Measurements from ENCODE around the gene FAM200C.

The FAM200C gene

DNA sequence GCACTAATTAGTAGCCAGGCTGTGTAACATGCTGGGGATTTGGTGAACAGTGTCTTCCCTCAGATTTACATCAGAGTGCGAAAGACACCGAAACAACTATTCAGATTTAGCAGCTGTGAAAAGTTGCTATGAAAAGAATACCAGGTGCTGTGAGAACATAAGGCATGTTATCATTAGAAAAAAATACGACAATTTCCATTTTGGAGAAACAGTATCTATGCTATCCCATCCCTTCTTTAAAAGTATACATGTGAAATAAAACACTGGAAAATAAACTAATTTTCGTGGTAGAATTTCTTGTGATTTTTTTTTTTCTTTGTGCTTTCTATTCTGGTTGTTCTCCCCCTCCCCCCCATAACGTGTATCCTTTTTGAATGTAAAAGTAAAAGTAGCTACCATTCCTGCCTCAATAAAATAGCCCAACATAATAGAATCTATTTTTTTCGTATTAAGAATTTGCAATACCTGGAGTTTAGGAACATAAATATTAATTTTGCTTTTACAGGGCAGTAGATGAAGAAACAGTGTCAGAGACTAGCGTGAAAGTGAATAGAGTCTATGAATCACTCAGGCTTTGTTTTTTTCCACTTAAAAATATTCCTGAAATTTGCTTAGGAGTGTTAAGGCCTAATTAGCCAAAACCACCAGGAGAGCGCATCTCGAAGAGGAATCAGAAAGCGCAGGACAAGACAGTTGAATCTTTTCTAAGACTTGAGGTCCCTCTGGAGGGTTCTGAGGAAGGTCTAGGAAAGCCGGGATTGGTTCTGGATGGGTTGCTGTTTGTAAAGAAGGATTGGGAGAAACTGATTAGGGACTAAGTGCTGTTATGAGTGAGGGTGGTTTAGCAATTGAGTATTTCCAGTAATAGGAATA lies 19.8 kb upstream of the FAM200C start:
- DNase-seq, result no peak

DNA sequence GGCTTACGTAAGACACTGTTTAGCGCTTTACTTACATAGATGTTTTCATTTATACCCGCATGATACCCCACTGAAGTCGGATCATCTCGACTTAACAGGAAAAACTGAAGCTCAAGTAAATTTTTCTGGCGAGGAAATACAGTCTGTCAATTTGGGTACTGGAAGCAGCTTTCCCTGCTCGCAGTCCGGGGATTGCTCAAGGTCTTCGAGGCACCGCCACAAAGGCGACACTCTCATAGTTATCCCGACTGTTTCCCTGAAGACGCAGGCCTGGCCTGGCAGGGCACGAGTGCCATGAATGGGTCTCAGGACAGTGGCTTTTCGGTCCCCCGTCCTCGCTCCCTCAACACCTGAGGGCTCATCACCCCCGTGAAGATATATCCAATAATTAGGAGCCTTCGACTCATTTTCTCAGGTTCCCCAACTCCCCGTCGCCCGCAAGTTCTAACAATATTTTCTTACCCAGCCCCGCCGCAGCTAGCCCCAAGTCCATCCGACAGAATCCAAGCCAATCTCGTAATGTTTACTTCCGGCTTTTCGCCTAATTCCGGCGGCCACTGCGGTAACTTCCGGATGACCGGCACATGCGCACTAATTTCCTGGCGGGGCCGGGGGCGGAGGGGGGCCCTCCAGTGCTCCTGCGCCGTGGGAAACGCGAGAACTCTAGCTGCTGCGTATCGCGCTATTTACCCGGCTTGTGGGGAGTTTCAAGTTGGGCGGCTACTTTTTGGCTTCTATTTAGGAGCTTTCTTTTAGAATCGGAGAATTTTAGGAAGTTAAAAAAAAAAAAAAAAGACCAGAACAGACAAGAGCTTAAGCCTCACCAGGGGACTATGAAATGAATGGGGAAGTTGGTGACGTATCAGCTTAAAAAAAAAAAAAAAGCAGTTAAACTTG lies 19.0 kb upstream of the FAM200C start, which contains the start of gene SLU7:
TSS of gene SLU7 (minus strand) at position 521 of the 897 bp plus-strand sequence. CDS start 3,787 bp downstream, outside the sequence.
- DNase-seq, result peak; percentile 81

DNA sequence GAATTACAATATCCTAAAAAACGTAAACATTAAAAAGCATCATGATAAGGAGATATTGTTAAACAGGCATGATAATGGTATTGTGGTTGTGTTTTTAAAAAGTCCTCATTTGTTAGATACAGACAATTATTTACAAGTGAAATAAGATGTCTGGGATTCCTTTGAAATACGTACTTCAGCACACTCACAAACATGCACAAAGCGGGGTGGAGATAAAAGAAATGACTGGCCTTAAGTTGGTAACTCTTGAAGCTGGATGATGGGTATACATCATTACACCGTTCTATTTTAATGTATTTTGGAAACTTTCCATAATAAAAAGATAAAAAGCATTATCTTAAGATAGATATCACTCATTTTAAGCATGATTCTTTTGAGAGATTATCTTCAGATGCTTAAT lies 1.0 kb downstream of the FAM200C start:
- DNase-seq, result no peak

DNA sequence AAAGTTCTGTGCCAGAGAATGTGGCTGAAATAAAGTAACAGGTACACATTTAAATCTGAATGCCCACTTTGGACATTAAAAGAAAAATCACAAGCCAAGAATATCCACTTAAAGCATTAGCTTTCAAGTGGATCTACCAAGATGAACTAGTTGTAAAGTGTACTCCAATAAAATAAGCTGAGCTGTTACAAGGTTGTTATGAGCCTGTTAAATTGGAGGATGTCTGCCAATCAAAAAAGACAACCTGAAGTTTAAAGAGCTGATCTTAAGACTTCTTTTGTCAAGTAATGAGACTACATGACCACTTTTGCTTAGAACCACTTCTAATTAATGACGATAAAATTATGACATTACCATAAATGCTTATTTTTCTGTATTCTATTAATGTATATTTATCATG lies 2.4 kb downstream of the FAM200C start:
- DNase-seq, result no peak

DNA sequence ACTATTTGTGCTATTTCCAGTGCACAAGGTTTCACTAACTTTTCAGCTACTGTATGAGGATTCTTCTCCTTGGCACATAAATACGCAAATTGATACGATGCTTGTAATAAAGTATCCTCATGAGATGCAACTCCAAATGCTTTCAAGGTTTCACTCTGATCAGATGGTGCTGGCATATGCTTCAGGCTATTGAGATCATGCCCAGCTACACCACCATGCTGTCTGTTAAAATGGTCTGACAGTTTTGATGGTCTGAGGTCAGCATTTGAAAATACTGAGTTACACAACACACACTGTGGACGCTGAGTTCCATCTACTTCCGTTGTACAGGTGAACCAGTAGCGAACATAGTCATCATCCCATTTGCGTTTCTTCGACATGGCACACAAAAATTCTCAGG lies 4.7 kb downstream of the FAM200C start:
- DNase-seq, result no peak

DNA sequence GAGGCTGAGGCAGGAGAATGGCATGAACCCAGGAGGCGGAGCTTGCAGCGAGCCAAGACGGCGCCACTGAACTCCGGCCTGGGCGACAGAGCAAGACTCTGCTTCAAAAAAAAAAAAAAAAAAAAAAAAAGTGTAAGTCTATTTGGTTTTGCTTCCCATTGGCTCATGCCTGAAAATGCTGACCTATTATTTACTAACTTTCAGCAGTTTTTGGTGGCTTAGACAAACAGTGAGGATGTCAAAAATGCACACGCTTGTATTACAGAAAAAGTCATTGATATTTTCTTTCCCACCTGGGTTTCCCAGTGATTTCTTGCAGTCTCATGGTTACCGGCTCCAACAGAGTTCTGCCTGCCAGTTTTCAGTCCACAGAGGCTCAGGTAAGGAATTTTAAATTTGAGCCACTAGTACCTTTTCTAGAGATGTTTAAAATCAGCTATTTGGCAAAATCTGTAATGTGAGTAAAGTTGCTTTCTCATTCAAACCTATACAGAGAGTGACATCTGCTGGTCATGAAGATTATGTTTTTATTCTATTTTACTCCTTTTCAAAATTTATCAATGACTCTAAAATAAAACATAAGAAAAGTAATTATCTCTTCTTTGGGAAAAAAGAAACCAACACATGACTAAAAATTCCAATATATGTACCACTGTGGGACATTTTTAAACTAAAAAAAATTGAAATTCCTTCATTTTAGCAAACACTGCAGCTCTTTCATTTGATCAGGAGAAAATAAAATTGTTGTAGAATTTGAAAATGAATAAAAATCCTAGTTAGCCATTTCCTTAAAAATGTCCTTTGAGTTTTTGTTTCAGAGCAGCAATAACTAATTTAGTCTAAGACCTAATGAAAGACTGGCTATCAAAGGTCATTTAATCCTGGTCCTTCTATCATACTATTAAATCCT lies 8.8 kb downstream of the FAM200C start:
- DNase-seq, result no peak

DNA sequence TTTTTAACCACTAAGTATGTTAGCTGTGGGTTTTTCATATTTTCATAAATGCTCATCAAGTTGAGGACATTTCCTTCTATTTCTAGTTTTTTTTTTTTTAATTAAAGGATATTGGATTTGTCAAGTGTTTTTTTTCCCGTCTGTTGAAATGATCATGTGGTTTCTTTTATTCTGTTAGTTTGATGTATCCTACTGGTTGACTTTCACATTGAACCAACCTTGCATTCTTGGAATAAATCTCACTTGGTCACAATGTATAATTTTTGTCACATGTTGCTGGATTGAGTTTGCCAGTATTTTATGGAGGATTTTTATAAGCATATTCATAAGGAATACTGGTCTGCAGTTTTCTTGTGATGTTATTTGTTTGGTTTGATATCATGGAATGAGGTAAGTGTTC lies 12.4 kb downstream of the FAM200C start:
- DNase-seq, result no peak

DNA sequence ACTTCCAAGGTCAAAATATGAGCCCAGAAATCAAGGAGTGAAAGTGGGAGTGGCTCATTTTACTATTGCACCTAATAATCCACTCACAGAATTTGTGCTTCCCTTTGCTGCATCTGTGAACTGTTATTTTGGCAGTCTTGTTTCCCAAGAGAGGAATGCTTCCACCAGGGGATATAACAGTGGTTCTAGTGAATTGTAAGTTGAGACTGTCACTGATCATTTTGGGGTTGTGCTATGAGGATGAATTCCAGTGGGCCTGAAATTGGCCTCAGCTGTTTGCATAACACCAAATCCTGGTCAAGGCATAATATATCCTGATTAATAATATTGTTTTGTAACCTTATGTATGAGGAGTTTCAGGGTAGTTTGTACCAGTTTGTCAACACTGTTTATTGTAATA lies 14.4 kb downstream of the FAM200C start:
- no peak for DNase-seq

DNA sequence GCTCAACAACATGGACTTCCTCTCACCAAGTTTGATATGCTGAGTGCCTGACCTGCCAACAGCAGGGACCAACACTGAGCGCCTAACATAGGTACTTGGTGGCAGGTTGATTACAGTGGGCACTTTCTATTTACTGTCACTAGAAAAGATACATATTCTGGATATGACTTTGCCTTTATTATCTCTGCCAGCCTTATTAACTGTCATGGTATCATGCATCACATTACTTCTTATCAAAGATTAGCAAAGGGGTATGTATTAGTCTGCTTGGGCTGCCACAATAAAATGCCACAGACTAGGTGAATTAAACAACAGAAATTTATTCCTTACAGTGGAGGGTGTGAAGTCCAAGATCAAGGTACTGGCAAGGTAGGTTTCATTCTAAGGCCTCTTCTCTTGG lies 15.2 kb downstream of the FAM200C start:
- no peak for DNase-seq

DNA sequence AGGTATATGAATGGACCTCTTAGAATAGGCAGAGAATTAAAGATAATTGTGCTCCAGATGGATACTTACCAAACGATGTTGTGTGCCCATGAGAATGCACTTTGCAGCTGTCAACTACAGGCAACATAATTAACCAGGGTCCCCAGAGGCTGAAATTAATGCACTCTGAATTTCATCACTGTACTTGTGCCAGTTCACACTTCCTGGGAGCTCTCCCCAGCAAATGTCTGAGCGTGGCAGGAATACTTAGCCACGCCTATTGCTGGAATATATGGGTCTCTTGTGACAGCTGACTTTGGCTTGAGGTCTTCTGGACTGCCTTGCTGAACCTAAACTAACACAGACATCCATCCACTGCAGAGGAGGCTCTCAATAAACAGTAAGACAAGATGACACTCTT lies 17.5 kb downstream of the FAM200C start:
- DNase-seq, result no peak

DNA sequence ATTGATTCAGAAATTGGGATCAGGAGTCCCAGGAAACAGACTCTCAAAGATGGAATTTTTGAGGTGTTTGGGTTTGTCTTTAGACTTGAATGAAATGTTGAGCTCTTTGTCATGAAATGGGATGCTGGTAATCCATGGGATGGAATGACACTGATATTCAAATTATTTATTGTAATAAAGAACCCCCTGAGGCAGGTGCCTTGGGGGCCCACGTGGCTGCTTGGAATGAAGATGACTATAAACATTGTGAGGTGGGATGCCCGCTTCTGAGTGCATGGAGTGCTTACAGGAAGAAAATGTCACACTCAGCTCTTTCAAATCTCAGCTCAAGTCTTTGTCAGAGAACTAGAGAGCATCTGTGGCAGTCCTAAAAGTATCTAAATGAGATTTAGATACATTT lies 19.8 kb downstream of the FAM200C start:
- no peak for DNase-seq

DNA sequence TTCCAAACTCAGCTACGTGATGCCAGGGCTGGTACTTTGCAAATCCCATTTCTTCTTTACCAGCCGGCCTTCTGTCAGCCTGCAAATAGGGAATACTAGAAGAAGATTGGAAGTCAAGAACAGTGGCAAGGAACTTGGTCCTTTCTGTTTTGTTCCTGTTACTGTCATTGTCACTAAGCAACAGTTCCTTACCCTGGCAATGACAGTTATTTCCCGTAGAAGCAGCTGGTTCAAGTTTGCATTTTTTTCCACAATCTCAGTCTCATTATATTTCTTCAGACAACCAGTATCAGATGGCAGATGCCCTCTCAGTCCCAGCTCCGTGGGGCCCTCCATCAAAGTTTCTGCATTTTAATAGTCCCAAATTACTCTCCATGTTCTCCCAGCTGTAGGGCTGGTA lies 20.3 kb downstream of the FAM200C start:
- no peak for DNase-seq

DNA sequence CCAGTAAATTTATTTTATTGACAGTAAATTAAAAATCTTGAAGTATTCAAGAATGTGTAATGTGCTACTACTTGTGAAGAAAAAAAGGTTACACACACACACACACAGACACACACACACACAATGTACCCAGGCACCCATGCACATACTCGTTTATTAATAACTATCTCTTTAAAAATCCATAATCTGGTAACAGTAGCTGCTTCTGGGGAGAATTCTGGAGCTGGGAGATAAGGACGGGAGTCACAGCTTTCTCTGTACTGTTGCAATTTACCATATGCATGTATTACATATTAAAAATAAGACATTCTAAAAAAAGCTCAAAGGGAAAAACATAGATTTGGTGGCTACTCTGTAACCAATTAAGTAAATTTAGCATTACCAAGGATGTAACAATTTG lies 21.5 kb downstream of the FAM200C start:
- no peak for DNase-seq

DNA sequence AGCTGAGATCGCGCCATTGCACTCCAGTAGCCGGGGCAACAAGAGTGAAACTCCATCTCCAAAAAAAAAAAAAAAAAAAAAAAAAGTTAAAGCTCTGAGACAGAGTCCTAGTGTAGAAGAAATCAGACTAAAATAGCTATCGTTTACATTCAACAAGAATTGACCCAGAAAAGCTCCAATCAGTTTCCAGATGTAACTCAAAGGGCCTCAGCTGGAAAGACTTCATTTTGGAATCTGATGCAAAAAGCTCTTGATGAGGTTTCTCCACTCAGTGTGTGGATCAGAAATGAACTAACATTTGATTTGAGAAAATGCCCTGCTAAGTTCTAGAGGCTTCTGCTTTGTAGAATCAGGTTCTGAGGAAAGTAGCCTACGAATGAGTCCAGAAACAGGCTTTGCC lies 22.2 kb downstream of the FAM200C start:
- DNase-seq, result no peak

DNA sequence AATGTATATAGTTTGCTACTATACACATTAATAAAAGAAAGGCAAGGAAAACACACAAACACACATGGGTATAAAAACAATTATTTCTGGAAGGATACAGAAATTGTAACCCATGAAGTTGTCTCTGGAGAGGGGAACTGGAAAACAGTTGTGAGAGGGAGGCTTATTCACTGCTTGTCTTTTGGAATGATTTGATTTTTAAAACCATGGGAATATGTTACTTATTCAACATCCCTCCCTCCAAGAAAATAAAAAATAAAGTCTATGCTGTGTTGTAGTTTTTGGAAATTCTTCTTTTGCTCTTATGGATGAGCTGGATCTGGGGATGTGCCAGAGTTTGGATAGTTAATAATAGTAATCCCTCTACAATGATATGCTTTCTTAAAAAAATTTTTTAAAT lies 23.4 kb downstream of the FAM200C start:
- DNase-seq, result no peak

DNA sequence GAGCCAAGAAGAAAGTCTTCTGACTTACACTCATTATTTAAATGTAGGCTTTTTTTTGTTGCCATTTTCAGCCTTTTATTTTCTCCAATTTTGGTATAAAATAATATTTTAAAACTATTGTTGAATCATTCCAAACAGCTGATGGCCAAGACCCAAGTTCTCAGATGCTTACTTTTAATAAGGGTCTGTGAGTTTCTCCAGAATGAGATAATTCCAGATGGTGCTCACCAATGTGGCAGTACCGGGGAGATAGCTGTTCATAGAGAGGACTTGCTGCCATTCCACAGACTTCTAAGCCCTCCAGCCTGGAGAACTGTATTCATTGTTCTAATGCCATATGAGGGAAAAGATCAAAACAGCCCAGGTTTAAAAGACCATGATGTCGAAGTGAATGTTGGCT lies 24.2 kb downstream of the FAM200C start:
- no peak for DNase-seq

DNA sequence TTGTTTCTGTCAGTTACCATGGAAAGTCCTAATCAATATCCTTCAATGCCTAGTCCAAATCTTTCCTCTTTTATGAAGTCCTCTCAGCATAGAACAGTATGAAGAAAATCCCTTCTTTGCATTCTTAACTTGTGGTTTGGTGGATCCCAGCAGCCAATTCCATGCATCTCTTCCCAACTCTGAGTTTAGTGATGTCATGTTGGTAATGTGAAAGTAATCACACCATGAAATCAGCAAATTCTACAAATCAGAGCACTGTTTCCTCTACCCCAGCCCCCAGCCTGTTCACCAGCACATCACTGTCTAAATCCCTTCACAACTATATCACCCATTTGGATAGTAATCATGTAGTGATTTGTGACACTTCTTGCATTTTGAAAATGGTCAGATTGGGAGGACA lies 24.7 kb downstream of the FAM200C start:
- DNase-seq, result no peak

DNA sequence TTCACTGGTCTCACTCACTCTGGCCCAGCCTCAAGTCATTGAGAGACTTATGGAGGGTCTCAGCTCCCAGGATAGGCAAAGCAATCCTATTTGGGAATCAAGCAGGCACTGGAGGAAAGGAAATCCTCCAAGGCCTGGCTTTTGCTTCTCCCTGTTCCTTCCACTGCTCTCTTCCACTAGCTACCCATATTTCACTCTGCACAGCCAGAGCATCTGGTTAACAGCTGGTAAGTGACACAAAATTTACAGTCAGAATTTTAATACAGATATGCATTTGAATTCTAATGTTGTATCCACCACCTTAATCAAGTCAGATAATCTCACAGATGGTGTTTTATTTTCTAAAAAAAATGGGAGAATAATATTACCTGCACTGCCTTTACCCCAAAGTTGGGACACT lies 28.6 kb downstream of the FAM200C start:
- no peak for DNase-seq

DNA sequence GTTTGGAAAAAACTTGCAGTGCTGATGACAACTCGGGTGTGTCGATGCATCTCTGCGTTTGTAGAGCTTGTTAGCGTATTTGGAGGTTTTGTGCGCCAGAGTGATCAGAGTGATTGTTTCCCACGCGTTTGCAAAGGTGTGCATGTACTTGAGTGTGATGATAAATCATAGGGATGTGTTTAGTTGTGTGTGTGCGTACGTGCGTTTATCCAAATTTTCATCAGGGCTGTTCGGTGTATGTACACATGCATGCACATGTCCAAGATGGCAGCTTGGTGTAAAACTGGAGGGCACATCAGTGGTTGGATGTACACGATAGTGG lies 29.2 kb downstream of the FAM200C start:
- no peak for DNase-seq

DNA sequence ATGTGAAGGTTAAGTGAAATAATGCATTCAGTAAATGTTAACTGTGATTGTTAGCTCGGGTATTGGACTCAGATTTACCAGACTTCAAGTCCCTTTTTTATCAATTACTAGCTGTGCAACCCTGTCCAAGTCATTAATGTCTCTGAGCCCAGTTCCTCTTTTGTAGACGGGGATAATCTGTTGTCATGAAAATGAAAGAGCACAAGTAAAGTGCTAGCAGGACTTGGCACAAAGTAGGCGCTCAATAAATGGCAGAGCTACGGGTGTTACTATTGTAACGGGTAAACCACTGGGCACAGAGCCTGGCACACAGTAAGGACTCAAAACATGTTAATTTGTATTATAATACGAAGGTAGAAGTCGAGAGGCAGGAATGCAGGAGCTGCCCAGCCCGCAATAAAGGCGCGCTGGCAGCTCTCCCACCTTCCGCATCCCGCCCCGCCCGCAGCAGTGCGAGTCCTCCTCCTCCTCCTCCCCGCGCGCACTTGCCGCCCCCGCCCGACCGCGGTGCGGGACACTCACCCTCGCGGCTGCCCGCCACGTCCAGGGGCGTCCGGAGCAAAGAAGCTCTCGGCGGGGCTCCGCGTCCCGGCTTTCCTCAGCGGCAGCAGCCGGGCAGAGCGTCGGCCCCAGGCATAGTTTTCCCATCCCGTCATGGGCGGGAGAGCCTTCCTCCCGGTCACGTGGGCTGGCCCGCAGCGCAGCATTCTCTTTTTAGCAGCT lies 29.7 kb downstream of the FAM200C start, which contains the start of gene C1QTNF2:
TSS of gene C1QTNF2 (minus strand) at position 637 of the 723 bp plus-strand sequence. CDS start 15,615 bp downstream, outside the sequence.
- DNase-seq, result peak; percentile 19

DNA sequence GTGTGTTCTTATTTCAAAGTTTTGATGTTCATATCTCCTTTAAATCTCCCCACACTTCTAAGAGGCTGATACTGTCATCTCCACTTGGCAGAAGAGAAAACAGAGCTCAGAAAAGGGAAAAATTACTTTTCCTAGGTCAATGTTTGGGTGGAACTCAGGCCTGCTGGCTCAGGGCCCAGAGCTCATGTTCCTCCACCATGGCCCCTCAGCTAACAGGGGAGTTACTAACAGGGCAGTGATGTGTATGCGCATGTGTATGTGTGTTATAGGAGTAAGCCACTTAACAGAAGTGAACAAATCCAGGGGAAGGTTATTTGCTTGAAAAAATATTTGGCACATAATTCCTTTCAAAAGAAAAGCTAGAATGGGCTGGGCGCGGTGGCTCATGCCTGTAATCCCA lies 32.0 kb downstream of the FAM200C start:
- no peak for DNase-seq

DNA sequence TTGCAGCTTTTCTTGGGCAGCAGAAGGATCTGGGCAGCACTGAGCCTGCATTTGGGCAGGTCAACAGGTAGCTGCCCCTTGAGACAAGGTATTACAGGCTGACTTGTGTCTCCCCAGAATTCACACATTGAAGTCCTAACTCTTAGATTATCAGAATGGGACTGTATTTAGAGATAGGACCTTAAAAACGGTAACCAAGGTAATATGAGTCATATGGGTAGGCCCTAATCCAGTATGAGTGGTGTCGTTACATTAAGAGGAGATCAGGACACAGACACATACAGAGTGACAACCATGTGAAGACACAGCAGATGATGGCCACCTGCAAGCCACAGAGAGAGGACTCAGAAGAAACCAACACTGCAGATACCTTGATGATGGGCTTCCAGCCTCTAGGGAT lies 32.6 kb downstream of the FAM200C start:
- DNase-seq, result no peak
